GM12878 (cell line): ENCODE data around the gene ASIC2. TPM values are rescaled to one million over a fixed set of nuclear protein-coding genes. Genes with fewer than 3 reads are reported as not detected.

Experiments used
- ATAC-seq: fragments of 200-7000 bp; cut with Tn5 transposase; 3 replicates; pipeline ENCODE4 v1.9.1; 2020; ENCODE audit warnings: mild to moderate bottlenecking, moderate library complexity
- BruUV-seq: library from RNA; stranded (reverse); fragments of 400-500 nt; replicated peaks from 2 replicates; lab custom pipeline; 2021; lab: Mats Ljungman, UMichigan
- CTCF ChIA-PET: fragments of 300-600 bp; sonication (Branson Sonifier 250); formaldehyde crosslinking; extraction: SDS; loops from one replicate; lab custom pipeline; 2021; ENCODE audit warnings: inconsistent platforms; lab: Yijun Ruan, JAX
- POLR2A ChIA-PET: fragments of 350-600 bp; formaldehyde crosslinking; extraction: SDS; loops from one replicate; lab custom pipeline; 2021; ENCODE audit warnings: inconsistent platforms; lab: Charles Lee
- RAD21 ChIA-PET: fragments of 300-600 bp; sonication (Branson Sonifier 250); formaldehyde crosslinking; loops from one replicate; lab custom pipeline; 2023; ENCODE audit warnings: antibody characterized with exemption; ENCODE audit not compliant: unreplicated experiment; lab: Charles Lee
- SMC1A ChIA-PET: fragments of 300-600 bp; sonication (Branson Sonifier 250); formaldehyde crosslinking; loops from one replicate; lab custom pipeline; 2023; ENCODE audit not compliant: unreplicated experiment, uncharacterized antibody; lab: Charles Lee
- DNase-seq: peaks from one replicate; pipeline ENCODE4 v3.0.0-alpha.2; 2011; ENCODE audit warnings: low read depth, low spot score
- FAIRE-seq: peaks from 3 replicates; lab custom pipeline; 2011; peaks lifted over from hg19 to GRCh38; lab: Jason Lieb, UNC
- H2AFZ ChIP-seq: 2 replicates; pipeline ENCODE4 v1.6.0; 2011; ENCODE audit warnings: low read depth, low read length, control low read depth; ENCODE audit not compliant: control insufficient read depth
- H3K27ac ChIP-seq: 2 replicates; pipeline ENCODE4 v1.5.1; 2011; ENCODE audit warnings: control low read depth; ENCODE audit not compliant: control insufficient read depth, insufficient read depth
- H3K27me3 ChIP-seq, 2 experiments: replicated peaks in 1 of 2; 2 replicates each; pipeline versions ENCODE4 v1.6.0 to v1.6.1; 2011; ENCODE audit warnings: low read length in 1 of 2; ENCODE audit not compliant: control insufficient read depth in 2 of 2, insufficient read depth in 2 of 2
- H3K36me3 ChIP-seq, 2 experiments: 2 replicates each; pipeline ENCODE4 v1.5.1; 2011; ENCODE audit warnings: low read length in 1 of 2; ENCODE audit not compliant: control insufficient read depth in 2 of 2, insufficient read depth in 2 of 2
- H3K4me1 ChIP-seq: 2 replicates; pipeline ENCODE4 v1.6.1; 2011; ENCODE audit warnings: mild to moderate bottlenecking, low read length, moderate library complexity, mixed read lengths; ENCODE audit not compliant: control insufficient read depth, insufficient read depth
- H3K4me2 ChIP-seq: 2 replicates; pipeline ENCODE4 v1.6.0; 2011; ENCODE audit warnings: control low read depth; ENCODE audit not compliant: control insufficient read depth, insufficient read depth
- H3K4me3 ChIP-seq: fragments of 200-600 bp; sonication (generic); 2 replicates; pipeline ENCODE4 v1.5.1; 2016
- H3K79me2 ChIP-seq: 2 replicates; pipeline ENCODE4 v1.6.0; 2011; ENCODE audit warnings: low read length; ENCODE audit not compliant: control insufficient read depth, insufficient read depth
- H3K9ac ChIP-seq: 2 replicates; pipeline ENCODE4 v1.8.0; 2011; ENCODE audit warnings: low read length, control low read depth, mixed read lengths; ENCODE audit not compliant: control insufficient read depth, insufficient read depth
- H3K9me3 ChIP-seq: replicated peaks from 3 replicates; pipeline ENCODE4 v1.5.1; 2011; ENCODE audit warnings: mild to moderate bottlenecking, low read length; ENCODE audit not compliant: control insufficient read depth, insufficient read depth
- H4K20me1 ChIP-seq: 2 replicates; pipeline ENCODE4 v1.6.0; 2011; ENCODE audit not compliant: control insufficient read depth, insufficient read depth
- BCL11A ChIP-seq: IDR thresholded peaks from 2 replicates; pipeline ENCODE4 v1.6.1; 2011; ENCODE audit warnings: low read depth, low read length
- HDAC6 ChIP-seq: fragments of 200-600 bp; sonication (generic); IDR thresholded peaks from one replicate; pipeline ENCODE4 v1.8.0; 2017; ENCODE audit warnings: antibody characterized with exemption; ENCODE audit not compliant: unreplicated experiment
- MYC ChIP-seq: IDR thresholded peaks from 2 replicates; pipeline ENCODE4 v1.6.1; 2011; ENCODE audit warnings: mild to moderate bottlenecking, low read length, moderate library complexity, inconsistent platforms; ENCODE audit not compliant: insufficient read depth, insufficient replicate concordance, insufficient read length, severe bottlenecking
- NFXL1 ChIP-seq: fragments of 450-650 bp; IDR thresholded peaks from 2 replicates; pipeline ENCODE4 v1.6.1; 2017; ENCODE audit warnings: antibody characterized with exemption, mild to moderate bottlenecking, borderline replicate concordance
- RB1 ChIP-seq: fragments of 450-650 bp; formaldehyde crosslinking; IDR thresholded peaks from 2 replicates; pipeline ENCODE4 v1.6.1; 2017; ENCODE audit warnings: mild to moderate bottlenecking, borderline replicate concordance
- STAT3 ChIP-seq: IDR thresholded peaks from 2 replicates; pipeline ENCODE4 v1.6.1; 2011; ENCODE audit warnings: low read depth, low read length, improper control_type of control experiment
- WGBS: methylation state at CpG from one replicate; pipeline ENCODE4 v1.1.6; 2016; ENCODE audit warnings: low lambda C conversion rate; ENCODE audit not compliant: insufficient replicate concordance, insufficient coverage; ENCODE audit errors: missing lambda C conversion rate; 5-methylcytosine and 5-hydroxymethylcytosine counted together
- in situ Hi-C: fragments of 300-500 bp; cut with MboI; formaldehyde crosslinking; loops from 9 replicates; pipeline ENCODE4 v1.14.3; 2018; ENCODE audit warnings: mixed read lengths
- intact Hi-C: fragments of 100-400 bp; cut with micrococcal nuclease; formaldehyde crosslinking; loops from one replicate; pipeline ENCODE4 v1.14.2; 2022; ENCODE audit not compliant: unreplicated experiment
- polyA plus RNA-seq, 11 experiments: library from polyadenylated mRNA; depleted of rRNA in 4 of 11; unstranded in 6 of 11; stranded (reverse) in 5 of 11; fragments of >200 nt; fragmentation: Nextera tagmentation in 4 of 11; fragmentation: Illumina TruSeq in 1 of 11; extraction: Ambion mirVana in 4 of 11; extraction: Trizol in 1 of 11; gene quantifications; 1 replicate in 1 of 11; 2 replicates in 10 of 11; pipeline versions ENCODE4 v1.2.1 to v1.2.3, GENCODE V29; 2011 to 2016; ENCODE audit warnings: inconsistent platforms in 2 of 11, missing spikeins in 2 of 11, low read depth in 1 of 11
- total RNA-seq, 4 experiments: library from RNA; depleted of rRNA in 3 of 4; stranded (reverse); fragments of >200 nt in 3 of 4; fragmentation: Illumina TruSeq in 1 of 4; extraction: Trizol in 1 of 4; gene quantifications; 2 replicates each; pipeline versions ENCODE4 v1.2.1 to v1.2.3, GENCODE V29; 2013 to 2021
- TF ChIP-seq, protein P1 (sequence below): IDR thresholded peaks from 2 replicates; pipeline ENCODE4 v1.6.1; 2012; ENCODE audit warnings: low read depth, low read length, improper control_type of control experiment
- TF ChIP-seq, protein P2 (sequence below): fragments of 450-650 bp; IDR thresholded peaks from 2 replicates; pipeline ENCODE4 v1.6.1; 2017; ENCODE audit warnings: mild to moderate bottlenecking, low read depth, inconsistent platforms; ENCODE audit not compliant: poor library complexity, severe bottlenecking

The ASIC2 gene
- total and polyA plus RNA-seq, 10 of the 15 experiments (the other 5 are each of a cell fraction or from before 2014, with no cell fraction given): not detected

DNA sequence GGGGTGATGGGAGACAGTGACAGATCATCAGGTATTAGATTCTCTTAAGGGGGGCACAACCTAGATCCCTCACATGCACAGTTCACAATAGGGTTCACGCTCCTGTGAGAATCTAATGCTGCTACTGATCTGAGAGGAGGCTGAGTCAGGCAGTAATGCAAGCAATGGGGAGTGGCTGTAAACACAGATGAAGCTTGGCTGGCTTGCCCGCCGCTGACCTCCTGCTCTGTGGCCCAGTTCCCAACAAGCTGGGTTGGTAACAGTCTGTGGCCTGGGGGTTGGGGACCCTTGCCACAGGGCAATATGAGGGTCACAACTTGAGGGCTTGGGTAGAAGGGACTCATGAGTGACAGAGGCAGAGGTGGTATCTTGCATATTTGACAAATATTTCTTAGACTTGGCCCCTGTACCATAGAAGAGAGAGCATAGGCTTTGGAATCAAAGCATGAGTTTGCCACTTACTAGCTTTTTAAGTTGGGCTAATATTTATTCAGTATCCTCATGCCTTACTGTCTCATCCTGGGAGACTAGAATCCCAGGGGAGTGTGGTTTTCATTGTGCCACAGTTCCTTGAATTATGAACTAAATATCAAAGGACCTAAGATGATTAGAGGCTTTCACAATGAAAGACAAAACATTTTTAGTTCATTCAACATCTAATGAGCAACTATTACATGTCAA, 168.1 kb downstream of the ASIC2 start:
- intact Hi-C loops: no loop called here
- BruUV-seq: no TSS peak
- no peaks in the 10 kb centered on the region for H3K9me3 ChIP-seq
- no peaks in the 10 kb centered on the region for H3K4me1 ChIP-seq
- no peak for ATAC-seq
- H4K20me1 ChIP-seq: no peaks in the 10 kb centered on the region
- no peaks in the 10 kb centered on the region for H3K79me2 ChIP-seq
- POLR2A ChIA-PET: no interaction called here
- H3K4me2 ChIP-seq: no peak overlapping the region
- in situ Hi-C loops: no loop called here
- RAD21 ChIA-PET: no interaction called here
- CTCF ChIA-PET: no interaction called here
- no peak overlapping the region for H3K4me3 ChIP-seq
- TF ChIP-seq STAT3: no peak
- no peak for TF ChIP-seq NFXL1
- TF ChIP-seq, protein P1, sequence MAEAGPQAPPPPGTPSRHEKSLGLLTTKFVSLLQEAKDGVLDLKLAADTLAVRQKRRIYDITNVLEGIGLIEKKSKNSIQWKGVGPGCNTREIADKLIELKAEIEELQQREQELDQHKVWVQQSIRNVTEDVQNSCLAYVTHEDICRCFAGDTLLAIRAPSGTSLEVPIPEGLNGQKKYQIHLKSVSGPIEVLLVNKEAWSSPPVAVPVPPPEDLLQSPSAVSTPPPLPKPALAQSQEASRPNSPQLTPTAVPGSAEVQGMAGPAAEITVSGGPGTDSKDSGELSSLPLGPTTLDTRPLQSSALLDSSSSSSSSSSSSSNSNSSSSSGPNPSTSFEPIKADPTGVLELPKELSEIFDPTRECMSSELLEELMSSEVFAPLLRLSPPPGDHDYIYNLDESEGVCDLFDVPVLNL: no peak
- TF ChIP-seq, protein P2, sequence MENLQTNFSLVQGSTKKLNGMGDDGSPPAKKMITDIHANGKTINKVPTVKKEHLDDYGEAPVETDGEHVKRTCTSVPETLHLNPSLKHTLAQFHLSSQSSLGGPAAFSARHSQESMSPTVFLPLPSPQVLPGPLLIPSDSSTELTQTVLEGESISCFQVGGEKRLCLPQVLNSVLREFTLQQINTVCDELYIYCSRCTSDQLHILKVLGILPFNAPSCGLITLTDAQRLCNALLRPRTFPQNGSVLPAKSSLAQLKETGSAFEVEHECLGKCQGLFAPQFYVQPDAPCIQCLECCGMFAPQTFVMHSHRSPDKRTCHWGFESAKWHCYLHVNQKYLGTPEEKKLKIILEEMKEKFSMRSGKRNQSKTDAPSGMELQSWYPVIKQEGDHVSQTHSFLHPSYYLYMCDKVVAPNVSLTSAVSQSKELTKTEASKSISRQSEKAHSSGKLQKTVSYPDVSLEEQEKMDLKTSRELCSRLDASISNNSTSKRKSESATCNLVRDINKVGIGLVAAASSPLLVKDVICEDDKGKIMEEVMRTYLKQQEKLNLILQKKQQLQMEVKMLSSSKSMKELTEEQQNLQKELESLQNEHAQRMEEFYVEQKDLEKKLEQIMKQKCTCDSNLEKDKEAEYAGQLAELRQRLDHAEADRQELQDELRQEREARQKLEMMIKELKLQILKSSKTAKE: no peak
- TF ChIP-seq HDAC6: no peak
- no peak for TF ChIP-seq BCL11A
- TF ChIP-seq RB1: no peak
- TF ChIP-seq MYC: no peak
- 62% methylated on average over 3 of the region's 3 CpGs for WGBS
- no peak for DNase-seq
- H3K27ac ChIP-seq: no peak overlapping the region
- peaks cover 0 to 6% of the 10 kb centered on the region in 2 experiments; a peak in 3 of 4 replicates for H3K27me3 ChIP-seq
- FAIRE-seq: no peak
- H3K36me3 ChIP-seq: no peaks in the 10 kb centered on the region
- SMC1A ChIA-PET: no interaction called here
- no peak overlapping the region for H2AFZ ChIP-seq
- no peak overlapping the region for H3K9ac ChIP-seq
